HG03571 (cell line): Measurements from ENCODE around the gene PHLPP2.
A peak's percentile ranks its signal among the peaks of the same experiment; 100 is the strongest.
"Not testable (repeated sequence)": the region's sequence is repeated elsewhere in the genome, so short reads cannot be mapped to it uniquely, and the experiment has no call there.

Source experiments
- ATAC-seq: cut with Tn5 transposase; IDR thresholded peaks from one replicate; pipeline ENCODE4 v1.9.1; 2021; ENCODE audit not compliant: unreplicated experiment

Gene PHLPP2

DNA sequence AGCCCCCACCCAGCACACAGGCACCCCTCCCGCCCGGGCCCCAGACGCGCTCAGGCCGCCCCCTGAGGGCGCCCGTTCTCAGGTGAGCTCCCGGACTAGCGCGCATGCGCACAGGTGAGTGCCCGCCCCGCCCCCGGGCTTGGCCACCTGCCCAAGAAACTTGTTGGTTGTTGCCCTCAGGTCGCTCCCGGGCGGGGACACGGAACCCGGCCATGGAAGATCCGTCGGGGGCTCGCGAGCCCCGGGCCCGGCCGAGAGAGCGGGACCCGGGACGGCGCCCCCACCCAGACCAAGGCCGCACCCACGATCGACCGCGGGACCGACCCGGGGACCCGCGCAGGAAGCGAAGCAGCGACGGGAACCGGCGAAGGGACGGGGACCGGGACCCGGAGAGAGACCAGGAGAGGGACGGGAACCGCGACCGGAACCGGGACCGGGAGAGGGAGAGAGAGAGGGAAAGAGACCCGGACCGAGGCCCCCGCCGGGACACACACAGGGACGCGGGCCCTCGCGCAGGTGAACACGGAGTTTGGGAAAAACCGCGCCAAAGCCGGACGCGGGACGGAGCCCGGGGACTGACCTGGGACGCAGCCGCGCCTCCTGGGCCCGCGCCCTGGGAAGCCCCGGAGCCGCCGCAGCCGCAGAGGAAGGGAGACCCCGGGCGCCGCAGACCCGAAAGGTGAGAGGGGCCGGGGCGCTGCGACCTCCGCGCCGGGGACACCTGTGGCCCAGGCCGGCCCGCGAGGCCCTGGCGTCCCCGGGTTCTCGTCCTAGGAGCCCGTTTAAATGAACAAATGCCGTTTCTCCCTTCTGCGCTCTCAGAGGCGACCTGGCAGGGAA is 98.3 kb downstream of the PHLPP2 start, which contains the start of gene MARVELD3:
TSS of gene MARVELD3 (plus strand) at position 167 of the 840 bp plus-strand sequence. CDS start at position 213, 46 bp downstream.
- no peak for ATAC-seq

DNA sequence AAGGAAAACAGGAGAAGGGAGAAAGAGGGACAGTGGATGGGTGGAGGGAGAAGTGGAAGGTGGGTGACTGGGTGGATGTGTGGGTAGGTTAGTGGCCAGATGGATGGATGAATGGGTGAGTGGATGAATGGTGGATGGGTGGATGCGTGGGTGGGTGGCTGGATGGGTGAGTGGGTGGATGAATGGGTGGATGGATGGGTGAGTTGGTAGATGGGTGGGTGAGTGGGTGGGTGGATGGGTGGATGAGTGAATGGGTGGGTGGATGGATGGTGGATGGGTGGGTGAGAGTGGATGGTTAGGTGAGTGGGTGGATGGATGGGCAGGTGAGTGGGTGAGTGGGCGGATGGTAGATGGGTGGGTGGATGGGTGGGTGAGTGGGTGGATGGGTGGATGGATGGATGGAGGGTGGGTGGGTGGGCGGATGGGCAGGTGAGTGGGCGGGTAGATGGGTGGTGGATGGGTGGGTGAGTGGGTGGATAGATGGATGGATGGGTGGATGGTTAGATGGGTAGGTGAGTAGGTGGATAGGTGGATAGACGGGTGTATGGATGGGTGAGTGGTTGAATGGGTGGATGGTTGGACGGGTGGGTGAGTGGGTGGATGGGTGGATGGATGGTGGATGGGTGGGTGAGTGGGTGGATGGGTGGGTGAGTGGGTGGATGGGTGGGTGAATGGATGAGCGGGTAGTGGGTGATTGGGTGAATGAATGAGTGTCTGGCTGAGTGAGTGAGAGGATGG is 99.2 kb downstream of the PHLPP2 start:
- no peak for ATAC-seq

DNA sequence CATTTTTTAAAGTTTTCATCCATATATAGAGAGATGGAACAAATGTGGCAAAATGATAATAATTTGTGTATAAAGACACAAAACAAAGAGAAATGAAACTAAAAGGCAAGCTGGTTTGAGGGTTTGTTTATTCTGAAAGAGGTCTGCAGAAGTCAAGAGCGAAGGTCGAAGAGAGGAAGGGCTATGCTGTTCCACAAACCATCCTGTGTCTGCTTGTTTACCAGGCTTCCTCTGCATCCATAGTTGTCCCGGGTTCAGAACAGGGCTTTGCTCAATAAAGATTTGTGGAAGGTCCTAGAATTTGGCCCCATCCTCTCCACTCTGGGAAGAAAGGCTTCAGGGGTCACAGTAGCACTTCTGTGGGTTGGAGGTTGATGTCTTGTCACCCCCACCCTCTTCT is 100.9 kb downstream of the PHLPP2 start:
- ATAC-seq: peak; percentile 51

DNA sequence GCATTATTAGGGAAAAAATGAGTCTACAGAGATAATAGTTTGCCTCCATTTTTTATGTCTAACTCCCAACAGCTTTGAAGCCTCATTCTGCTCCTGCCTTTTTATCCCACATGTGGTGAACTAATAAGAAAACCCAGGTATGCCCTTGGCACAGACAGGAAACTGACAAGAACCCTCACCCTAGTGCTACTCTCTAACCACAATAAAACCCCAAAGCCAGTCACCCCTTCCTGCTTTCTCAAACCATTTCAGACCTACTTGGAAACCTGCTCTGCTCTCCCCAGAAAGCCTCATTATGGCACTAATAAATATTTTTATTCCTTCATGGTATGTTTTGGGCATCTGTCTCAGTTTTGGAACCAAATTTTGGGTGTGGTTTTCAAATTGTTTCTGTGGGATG is 102.4 kb downstream of the PHLPP2 start:
- ATAC-seq: no peak

DNA sequence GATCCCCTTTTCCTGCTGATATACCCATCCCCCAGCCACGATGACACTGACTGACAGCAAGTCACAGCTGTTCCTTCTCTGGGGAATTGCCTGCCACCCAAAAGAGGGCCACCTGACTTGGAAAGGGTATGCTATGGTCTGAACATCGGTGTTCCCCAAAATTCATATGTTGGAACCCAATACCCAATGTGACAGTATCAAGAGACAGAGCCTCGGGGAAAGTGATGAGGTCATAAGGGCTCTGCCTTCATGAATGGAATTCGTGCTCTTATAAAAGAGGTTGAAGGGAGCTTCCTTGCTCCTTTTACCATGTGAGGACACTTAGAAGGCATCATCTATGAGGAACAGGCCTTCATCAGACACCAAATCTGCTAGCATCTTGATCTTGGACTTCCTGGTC is 106.1 kb downstream of the PHLPP2 start:
- no peak for ATAC-seq

DNA sequence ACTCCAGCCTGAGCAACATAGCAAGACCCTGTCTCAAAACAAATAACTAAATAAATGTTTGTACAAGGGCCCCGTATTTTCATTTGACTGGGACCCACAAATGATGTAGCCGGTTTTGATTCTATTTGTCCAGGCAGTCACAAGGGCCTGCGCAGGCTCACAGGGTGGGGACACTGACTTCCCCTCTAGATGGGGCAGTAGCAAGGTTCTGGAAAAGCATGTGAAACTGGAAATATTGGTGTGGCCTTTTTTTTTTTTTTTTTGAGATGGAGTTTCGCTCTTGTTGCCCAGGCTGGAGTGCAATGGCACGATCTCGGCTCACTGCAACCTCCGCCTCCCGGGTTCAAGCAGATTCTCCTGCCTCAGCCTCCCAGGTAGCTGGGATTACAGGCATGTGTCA is 109.5 kb downstream of the PHLPP2 start:
- not testable (repeated sequence) for ATAC-seq

DNA sequence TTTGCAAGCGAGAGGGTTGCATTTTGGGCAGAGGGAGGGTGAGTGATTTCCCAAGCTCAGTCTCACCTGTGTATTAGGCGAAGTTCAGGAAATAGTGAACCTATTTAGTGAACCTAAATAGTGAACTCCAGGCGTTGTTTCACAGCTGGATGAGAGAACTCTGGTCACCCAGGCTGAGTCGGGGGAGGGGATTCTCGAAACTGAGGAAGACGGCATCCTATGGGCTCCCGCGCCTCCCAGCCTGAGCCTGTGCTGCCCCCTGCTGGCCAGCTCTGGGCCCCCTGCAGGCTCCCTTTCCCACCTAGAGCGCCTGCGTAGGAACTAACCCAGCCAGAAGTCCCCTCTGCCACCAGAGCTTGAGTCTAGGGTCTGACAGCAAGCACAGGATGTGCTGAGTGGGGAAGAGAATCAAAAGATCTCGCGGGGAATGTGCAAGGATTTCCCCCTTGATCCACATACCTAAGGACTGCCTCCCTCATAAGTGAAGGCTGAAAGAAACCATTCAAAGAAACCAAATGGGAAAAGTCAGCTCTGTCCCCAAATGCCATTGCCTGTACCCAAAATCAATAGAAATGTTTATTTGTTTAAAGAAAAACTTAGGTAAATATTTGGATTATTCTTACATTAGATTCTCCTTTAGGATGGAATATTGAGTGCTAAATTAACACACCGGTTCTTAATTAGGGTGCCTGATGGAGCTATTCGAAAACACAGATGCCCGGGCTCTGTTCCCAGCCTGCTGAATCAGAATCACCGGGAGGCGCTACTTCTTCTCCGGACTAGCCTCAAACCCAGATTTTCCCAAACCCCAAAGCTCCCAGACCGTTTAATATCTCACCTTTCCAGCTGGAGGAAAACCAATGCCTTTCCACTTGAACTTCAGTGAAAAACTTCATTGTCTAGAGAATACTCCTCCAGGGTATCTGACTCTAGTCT is 113.3 kb downstream of the PHLPP2 start:
- ATAC-seq: peak; percentile 40

DNA sequence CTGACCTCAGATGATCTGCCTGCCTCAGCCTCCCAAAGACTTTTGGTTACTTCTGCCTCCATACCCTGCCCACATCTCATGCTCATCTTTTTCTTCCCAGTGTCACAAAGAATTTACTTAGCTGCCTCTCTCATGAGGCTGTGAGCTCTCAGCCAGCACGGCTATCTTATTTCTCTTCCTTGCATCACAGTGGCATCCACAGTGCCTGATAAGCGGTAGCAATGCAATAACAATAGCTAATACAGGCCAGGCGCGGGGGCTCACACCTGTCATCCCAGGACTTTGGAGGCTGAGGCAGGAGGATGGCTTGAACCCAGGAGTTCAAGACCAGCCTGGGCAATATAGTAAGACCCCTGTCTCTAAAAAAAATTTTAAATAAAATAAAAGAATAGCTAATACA is 114.1 kb downstream of the PHLPP2 start:
- no peak for ATAC-seq

DNA sequence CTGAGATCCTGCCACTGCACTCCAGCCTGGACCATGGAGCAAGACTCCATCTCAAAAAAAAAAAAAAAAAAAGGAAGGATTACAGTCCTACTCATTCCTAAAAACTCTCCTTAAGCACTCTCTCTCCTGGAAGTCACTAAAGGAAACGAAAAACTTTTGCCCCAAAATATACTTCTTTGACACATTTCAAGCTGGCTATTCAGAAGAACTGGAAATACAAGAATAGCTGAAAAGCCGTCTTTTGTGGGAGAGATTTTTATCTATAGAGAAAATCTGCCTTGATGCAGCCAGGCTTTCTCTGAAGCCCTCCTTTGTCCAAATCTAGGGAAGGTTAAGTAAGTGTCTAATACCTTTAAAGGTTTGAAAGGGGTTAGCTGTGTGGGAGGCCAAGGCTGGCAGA is 115.4 kb downstream of the PHLPP2 start:
- ATAC-seq: no peak

DNA sequence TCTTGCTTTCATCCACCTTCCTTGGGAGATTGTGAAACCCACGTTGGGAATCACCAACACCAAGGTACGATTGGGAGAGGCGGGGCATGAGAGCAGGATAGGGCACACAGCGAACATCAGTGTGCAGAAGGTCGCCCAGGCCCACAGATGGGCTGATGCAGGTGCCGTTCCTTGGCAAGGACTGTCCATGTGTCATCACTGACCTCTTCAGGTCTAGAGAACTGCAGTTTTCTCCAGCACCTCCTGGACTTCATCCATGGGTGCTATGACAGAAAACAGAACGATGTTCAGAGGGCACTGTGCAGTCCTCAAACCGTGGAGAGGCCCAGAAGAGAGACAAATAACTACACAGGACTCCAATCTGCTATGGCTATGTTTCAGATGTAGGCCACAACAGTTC is 123.7 kb downstream of the PHLPP2 start:
- no peak for ATAC-seq

DNA sequence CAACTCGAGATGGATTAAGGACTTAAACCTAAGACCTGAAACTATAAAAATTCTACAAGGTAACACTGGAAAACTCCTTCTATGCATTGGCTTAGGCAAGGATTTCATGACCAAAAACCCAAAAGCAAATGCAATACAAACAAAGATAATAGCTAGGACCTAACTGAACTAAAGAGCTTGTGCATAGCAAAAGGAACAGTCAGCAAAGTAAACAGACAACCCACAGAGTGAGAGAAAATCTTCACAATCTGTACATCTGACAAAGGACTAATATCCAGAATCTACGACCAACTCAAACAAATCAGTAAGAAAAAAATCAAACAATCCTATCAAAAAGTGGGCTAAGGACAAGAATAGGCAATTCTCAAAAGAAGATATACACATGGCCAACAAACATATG is 126.1 kb downstream of the PHLPP2 start:
- not testable (repeated sequence) for ATAC-seq

DNA sequence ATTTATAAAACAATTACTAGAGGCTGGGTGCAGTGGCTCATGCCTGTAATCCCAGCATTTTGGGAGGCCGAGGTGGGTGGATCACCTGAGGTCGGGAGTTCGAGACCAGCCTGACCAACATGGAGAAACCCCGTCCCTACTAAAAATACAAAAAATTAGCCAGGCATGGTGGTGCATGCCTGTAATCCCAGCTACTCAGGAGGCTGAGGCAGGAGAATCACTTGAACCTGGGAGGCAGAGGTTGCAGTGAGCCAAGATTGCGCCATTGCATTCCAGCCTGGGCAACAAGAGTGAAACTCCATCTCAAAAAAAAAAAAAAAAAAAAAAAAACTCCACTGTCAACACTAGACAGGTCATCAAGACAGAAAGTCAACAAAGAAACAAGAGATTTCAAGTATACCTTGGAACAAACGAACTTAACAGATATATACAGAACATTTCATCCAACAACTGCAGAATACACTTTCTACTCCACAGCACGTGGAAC is 129.1 kb downstream of the PHLPP2 start:
- ATAC-seq: not testable (repeated sequence)
